ENCODE measurements around the gene RRP1B.

The RRP1B gene

GRCh38 chr21:43740497-43741156, 81.3 kb downstream of the RRP1B start:
- no peak for DNase-seq (ENCODE audit: low spot score)

GRCh38 chr21:43741423-43742096, 82.2 kb downstream of the RRP1B start:
- in situ Hi-C loops (cut with MboI; ENCODE audit: low pct_unique_long_range_greater_than_20kb, low sequenced_read_pairs, unreplicated experiment), result no loop called here
- TF ChIP-seq CTCF (IDR thresholded peaks at IDR 0.05; ENCODE audit: extremely low read depth, insufficient read depth, missing control alignments), result no peak
- DNase-seq (ENCODE audit: low spot score), result no peak

More at GRCh38 chr21:43740497-43741156, 81.3 kb downstream of the RRP1B start:
- in situ Hi-C loops (cut with MboI; ENCODE audit: low pct_unique_long_range_greater_than_20kb, low sequenced_read_pairs, unreplicated experiment), result no loop called here
- TF ChIP-seq CTCF (IDR thresholded peaks at IDR 0.05; ENCODE audit: extremely low read depth, insufficient read depth, missing control alignments), result no peak

- no peak for DNase-seq (ENCODE audit: low spot score)
- TF ChIP-seq CTCF (IDR thresholded peaks at IDR 0.05; ENCODE audit: extremely low read depth, insufficient read depth, missing control alignments), result no peak
- in situ Hi-C loops (cut with MboI; ENCODE audit: low pct_unique_long_range_greater_than_20kb, low sequenced_read_pairs, unreplicated experiment), result no loop called here
Observed at GRCh38 chr21:43743947-43744346, 84.6 kb downstream of the RRP1B start.

- DNase-seq (ENCODE audit: low spot score), result no peak
- in situ Hi-C loops (cut with MboI; ENCODE audit: low pct_unique_long_range_greater_than_20kb, low sequenced_read_pairs, unreplicated experiment), result no loop called here
- no peak for TF ChIP-seq CTCF (IDR thresholded peaks at IDR 0.05; ENCODE audit: extremely low read depth, insufficient read depth, missing control alignments)
Observed at GRCh38 chr21:43744725-43745124, 85.4 kb downstream of the RRP1B start.
